HFFc6 (cell line): ENCODE measurements around the gene KCNJ13. TPM values are rescaled to one million over a fixed set of nuclear protein-coding genes. Genes with fewer than 3 reads are reported as not detected.

Source experiments
- DNase-seq: peaks from one replicate; pipeline ENCODE4 v3.0.0-alpha.2; 2018
- H3K27ac Mint-ChIP-seq: 2 replicates; pipeline ENCODE4 v1.8.0; 2020; ENCODE audit warnings: mild to moderate bottlenecking, mixed read lengths
- H3K27me3 Mint-ChIP-seq: 2 replicates; pipeline ENCODE4 v1.8.0; 2021; ENCODE audit warnings: mild to moderate bottlenecking, moderate library complexity, mixed read lengths; ENCODE audit not compliant: insufficient read depth
- H3K36me3 Mint-ChIP-seq: 2 replicates; pipeline ENCODE4 v1.8.0; 2021; ENCODE audit warnings: low read depth, mixed read lengths
- H3K4me1 Mint-ChIP-seq: 2 replicates; pipeline ENCODE4 v1.8.0; 2020; ENCODE audit warnings: low read depth, mixed read lengths
- H3K4me3 Mint-ChIP-seq: 2 replicates; pipeline ENCODE4 v1.8.0; 2020; ENCODE audit warnings: mild to moderate bottlenecking, moderate library complexity, mixed read lengths
- H3K9me3 Mint-ChIP-seq: 2 replicates; pipeline ENCODE4 v1.8.0; 2020; ENCODE audit warnings: mild to moderate bottlenecking, mixed read lengths
- long read RNA-seq: library from polyadenylated mRNA; unstranded; transcript quantifications from one replicate; pipeline ENCODE4 v2.0.0, GENCODE V29; 2019
- total RNA-seq, 6 experiments: library from RNA; stranded (reverse); fragmentation: NEBNext Ultra II Directional; extraction: Animal tissue kit (Norgen Biotek cat#: 25700); gene quantifications; 2 replicates in 1 of 6; 3 replicates in 5 of 6; pipeline ENCODE4 v1.2.3, GENCODE V29; 2021
- TF ChIP-seq, protein P1 (sequence below): fragments of 200-600 bp; sonication (generic); IDR thresholded peaks from 2 replicates; pipeline ENCODE4 v1.5.0; 2021; ENCODE audit warnings: antibody characterized with exemption, mild to moderate bottlenecking

Gene KCNJ13
- total RNA-seq = not detected
- long read RNA-seq = 0 reads

GRCh38 chr2:232776435-232776834 lies at the start of gene KCNJ13:
TSS of gene KCNJ13 (minus strand) at chr2:232776565. CDS start at chr2:232771362, 5,203 bp downstream.
- H3K36me3 Mint-ChIP-seq = peaks cover 16% of the 10 kb centered on the region
- H3K4me3 Mint-ChIP-seq = no peak within 1 kb of the TSS
- no peaks in the 10 kb centered on the region for H3K9me3 Mint-ChIP-seq
- H3K4me1 Mint-ChIP-seq = peaks cover 17% of the 10 kb centered on the region
- no peaks in the 10 kb centered on the region for H3K27me3 Mint-ChIP-seq
- H3K27ac Mint-ChIP-seq = no peak within 1 kb of the TSS; the same call in 1 of the 2 replicates
- no peak for DNase-seq
- TF ChIP-seq, protein P1, sequence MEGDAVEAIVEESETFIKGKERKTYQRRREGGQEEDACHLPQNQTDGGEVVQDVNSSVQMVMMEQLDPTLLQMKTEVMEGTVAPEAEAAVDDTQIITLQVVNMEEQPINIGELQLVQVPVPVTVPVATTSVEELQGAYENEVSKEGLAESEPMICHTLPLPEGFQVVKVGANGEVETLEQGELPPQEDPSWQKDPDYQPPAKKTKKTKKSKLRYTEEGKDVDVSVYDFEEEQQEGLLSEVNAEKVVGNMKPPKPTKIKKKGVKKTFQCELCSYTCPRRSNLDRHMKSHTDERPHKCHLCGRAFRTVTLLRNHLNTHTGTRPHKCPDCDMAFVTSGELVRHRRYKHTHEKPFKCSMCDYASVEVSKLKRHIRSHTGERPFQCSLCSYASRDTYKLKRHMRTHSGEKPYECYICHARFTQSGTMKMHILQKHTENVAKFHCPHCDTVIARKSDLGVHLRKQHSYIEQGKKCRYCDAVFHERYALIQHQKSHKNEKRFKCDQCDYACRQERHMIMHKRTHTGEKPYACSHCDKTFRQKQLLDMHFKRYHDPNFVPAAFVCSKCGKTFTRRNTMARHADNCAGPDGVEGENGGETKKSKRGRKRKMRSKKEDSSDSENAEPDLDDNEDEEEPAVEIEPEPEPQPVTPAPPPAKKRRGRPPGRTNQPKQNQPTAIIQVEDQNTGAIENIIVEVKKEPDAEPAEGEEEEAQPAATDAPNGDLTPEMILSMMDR = no peak

- Mint-ChIP-seq H3K9me3 (no peaks in the 10 kb centered on the region), H3K4me1 (no peaks in the 10 kb centered on the region), H3K36me3 (peaks cover 30% of the 10 kb centered on the region), H3K4me3 (no peak overlapping the region), H3K27me3 (no peaks in the 10 kb centered on the region), H3K27ac (no peak overlapping the region)
- TF ChIP-seq, protein P1 = no peak
- DNase-seq = no peak
Observed at GRCh38 chr2:232817756-232818155, 41.4 kb upstream of the KCNJ13 start.

DNA sequence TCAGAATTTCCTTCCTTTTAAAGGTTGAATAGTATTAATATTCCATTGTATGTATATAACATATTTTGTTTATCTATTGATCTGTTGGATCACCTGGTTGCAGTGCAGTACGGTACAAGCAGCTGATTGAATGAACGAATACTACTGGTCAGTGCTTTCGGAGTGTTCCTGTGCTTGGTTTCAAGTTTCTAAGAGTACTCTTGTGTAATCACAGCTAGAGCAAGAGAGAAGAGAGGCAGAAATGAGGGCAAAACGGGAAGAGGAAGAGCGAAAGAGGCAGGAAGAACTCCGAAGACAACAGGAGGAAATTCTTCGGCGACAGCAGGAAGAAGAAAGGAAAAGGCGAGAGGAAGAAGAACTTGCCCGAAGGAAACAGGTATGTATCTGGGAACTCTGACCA lies 40.3 kb upstream of the KCNJ13 start:
- no peaks in the 10 kb centered on the region for H3K27me3 Mint-ChIP-seq
- no peak overlapping the region for H3K27ac Mint-ChIP-seq
- H3K9me3 Mint-ChIP-seq = no peaks in the 10 kb centered on the region
- no peaks in the 10 kb centered on the region for H3K4me1 Mint-ChIP-seq
- DNase-seq = no peak
- no peak overlapping the region for H3K4me3 Mint-ChIP-seq
- TF ChIP-seq, protein P1 = no peak
- peaks cover 34% of the 10 kb centered on the region for H3K36me3 Mint-ChIP-seq

- Mint-ChIP-seq H3K27ac (no peak overlapping the region), H3K36me3 (peaks cover 38% of the 10 kb centered on the region), H3K27me3 (no peaks in the 10 kb centered on the region), H3K9me3 (no peaks in the 10 kb centered on the region), H3K4me3 (no peak overlapping the region), H3K4me1 (no peaks in the 10 kb centered on the region)
- no peak for DNase-seq
- TF ChIP-seq, protein P1 = no peak
Observed at GRCh38 chr2:232815569-232815968, 39.2 kb upstream of the KCNJ13 start.

- Mint-ChIP-seq H3K4me1 (no peaks in the 10 kb centered on the region), H3K9me3 (no peaks in the 10 kb centered on the region), H3K27ac (no peak overlapping the region), H3K27me3 (no peaks in the 10 kb centered on the region; the same call in 1 of the 2 replicates), H3K4me3 (no peak overlapping the region), H3K36me3 (peaks cover 18% of the 10 kb centered on the region; the same call in 1 of the 2 replicates)
- no peak for DNase-seq
- TF ChIP-seq, protein P1 = no peak
Observed at GRCh38 chr2:232810444-232810843, 34.1 kb upstream of the KCNJ13 start.
